ENCODE results near the gene CNPY4.

CNPY4 gene, protein sequence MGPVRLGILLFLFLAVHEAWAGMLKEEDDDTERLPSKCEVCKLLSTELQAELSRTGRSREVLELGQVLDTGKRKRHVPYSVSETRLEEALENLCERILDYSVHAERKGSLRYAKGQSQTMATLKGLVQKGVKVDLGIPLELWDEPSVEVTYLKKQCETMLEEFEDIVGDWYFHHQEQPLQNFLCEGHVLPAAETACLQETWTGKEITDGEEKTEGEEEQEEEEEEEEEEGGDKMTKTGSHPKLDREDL

DNA sequence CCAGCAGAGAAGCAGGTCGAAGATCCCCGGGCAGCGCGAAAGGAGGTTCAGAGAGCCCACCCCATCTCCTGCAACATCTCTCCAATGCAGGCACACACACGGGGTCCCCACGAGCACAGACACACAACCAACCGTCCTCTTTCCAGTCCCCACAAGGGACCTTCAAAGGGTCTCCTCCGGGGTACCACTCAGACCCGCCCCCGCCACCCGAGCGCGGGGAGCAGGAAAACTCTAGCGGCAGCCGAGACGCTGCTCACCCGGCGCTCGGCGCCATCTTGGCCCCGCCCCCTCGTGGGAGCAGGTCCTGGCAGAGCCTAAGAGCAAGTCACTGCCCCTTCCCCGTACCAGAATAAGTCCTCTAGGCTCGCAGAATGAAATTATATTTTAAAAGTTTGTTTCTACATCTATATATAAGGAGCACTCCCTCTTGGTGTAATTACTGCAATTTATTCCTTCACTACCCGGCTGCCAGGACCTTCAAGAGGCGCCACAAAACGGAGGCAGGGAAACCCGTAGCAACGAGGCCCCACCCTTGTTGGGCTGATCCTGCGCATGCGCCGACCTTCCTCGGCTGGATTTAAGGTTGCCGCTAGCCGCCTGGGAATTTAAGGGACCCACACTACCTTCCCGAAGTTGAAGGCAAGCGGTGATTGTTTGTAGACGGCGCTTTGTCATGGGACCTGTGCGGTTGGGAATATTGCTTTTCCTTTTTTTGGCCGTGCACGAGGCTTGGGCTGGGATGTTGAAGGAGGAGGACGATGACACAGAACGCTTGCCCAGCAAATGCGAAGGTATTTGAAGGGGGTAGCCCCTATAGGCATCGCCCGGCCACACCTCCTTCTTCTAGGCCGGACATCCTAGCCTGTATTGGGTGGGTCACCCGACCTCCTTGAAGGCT lies at the start of gene CNPY4, which contains the start of gene TAF6:
Gene CNPY4, plus strand, starts transcription at position 563 of the 898 bp plus-strand sequence. Its CDS starts 111 bp downstream, at position 674.
Gene TAF6, minus strand, starts transcription at position 287 of the 898 bp plus-strand sequence. CDS start 5,149 bp downstream, outside the sequence.
- DNase-seq (ENCODE audit: low read depth, low spot score), result peak; percentile 83

DNA sequence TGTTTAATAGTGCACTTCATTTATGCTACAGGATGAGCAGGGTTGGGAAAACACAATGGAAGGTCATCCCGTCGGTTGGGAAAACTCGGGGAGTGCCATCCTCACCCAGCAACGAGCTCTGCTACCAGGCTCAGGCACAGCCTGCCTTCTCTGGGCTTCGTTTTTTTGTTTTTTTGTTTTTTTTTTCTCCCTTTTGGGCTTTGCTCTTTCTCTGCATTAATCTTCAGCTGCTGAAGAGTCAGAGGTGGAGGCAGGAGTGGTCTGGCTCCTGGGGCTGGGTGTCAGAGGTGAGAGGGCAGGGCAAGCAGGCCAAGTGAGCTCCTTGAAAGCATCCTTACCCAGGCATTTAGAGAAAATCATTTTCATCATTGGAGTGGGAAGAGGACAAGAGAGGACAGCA lies 49.4 kb upstream of the CNPY4 start:
- no peak for DNase-seq (ENCODE audit: low read depth, low spot score)

DNA sequence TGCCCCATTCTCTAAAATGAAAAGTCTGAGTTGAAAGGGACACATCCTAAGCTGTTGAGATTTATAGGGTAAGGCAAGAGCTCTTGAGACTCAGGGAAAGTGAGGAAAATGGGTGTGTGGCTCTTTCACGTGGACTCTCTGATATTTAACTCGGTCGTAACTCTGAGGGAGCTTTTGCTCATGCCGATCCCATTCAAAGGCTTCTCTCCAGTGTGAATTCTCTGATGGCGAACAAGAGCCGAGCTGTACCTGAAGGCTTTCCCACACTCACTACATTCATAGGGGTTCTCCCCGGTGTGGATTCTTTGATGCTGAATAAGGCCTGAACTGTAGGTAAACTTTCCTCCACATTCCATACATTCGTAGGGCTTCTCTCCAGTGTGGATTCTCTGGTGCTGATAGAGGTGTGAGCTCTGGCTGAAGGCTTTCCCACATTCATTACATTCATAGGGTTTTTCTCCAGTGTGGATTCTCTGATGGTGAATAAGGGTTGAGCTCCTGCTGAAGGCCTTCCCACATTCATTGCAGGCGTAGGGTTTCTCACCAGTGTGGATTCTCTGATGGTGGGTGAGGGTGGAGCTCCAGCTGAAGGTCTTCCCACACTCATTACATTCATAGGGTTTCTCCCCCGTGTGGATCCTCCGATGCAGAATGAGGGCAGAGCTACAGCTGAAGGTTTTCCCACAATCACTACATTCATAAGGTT lies 48.3 kb upstream of the CNPY4 start:
- DNase-seq (ENCODE audit: low read depth, low spot score), result no peak

DNA sequence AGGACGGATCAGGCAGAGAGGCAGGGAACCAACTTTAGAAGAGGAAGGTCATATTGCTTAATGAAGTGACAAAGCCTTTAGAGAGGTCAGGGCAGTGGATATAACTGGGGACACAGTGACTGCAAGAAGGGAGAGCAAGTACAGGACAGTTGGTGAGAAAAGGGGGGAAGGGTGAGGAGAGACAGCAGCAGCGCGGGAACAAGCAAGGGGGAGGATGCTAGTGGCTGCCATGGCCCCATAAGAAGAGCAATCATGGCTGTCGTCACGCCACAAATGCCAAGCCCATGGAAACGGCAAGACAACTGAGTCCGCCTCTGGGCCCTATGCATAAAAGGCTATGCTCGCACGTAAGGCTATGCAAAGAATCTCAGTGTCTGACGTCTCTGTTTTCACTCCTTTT lies 47.0 kb upstream of the CNPY4 start:
- DNase-seq (ENCODE audit: low read depth, low spot score), result no peak

DNA sequence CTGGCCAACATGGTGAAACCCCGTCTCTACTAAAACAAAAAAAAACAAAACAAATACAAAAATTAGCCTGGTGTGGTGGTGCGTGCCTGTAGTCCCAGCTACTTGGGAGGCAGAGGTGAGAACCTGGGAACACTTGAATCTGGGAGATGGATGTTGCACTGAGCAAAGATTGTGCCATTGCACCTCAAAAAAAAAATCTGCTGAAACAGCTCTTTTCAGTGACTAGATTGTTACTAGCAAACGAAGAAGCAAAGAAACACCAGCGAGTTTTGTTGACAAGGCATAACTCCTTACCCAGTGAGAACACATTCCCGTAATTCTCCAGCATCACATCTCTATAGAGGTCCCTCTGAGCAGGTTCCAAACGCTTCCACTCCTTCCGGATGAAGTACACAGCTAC lies 44.6 kb upstream of the CNPY4 start:
- DNase-seq (ENCODE audit: low read depth, low spot score), result no peak

DNA sequence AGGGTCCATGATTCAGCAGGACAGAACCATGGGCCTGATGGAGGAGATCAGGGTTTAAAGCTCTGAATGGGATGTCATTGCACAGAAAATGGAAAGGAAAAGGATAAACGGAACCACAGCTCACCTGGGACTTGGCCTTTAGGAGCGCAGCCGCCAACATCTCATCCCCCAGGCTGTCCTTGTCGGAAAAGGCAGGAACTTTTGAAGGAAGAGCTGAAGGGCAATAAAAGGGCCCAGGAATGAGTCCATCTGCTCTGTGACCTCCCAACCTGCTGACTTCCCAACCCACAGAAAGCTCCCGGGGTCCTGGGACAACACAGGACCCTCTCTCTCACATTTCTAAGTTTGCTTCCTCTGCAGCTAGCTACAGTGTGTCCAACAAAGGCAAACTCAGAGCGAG lies 44.0 kb upstream of the CNPY4 start:
- DNase-seq (ENCODE audit: low read depth, low spot score), result no peak

DNA sequence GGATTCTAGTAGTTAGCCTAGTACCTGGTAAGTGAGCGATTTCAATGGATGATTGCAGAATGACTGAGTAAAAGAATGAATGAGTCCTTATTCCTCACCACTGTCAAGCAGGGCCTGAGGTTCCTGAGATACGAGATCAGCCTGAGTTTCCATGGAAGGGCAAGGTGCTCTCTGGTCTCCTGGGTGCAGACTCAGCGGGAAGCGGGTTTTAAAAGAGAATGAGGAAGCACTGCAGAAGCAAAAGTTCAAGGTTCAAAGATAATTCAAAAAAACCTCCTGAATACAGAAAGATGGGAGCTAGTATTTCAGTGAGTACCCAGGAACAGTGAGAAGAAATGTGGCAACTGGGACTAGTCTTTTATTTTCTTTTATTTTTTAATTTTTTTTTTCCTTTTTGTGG lies 42.2 kb upstream of the CNPY4 start:
- no peak for DNase-seq (ENCODE audit: low read depth, low spot score)

DNA sequence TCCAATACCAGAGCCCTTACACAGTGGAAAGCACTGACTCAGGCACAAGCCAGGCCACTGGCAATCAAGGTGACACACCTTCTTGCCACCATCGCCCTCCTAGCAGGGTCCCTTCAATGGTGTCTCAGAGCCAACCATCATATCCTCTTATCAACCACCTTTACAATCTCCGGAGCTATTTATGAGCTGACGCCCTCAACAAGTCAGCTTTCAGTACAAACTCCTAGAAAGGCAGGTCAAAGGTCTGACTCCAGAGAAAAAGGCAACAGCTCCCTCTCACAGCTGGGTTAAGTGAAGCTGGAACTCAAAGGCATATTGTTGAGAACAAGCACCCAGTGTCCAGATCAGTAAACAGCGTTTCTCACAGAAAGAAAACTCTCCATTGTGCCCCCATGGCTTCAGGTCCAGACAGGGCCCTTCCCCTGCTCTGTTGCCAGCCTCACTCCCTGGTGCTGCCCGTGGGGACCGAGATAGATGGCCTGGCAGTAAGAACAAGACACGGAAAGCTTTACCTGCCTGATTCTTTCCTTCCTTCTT lies 40.3 kb upstream of the CNPY4 start:
- DNase-seq (ENCODE audit: low read depth, low spot score), result no peak

DNA sequence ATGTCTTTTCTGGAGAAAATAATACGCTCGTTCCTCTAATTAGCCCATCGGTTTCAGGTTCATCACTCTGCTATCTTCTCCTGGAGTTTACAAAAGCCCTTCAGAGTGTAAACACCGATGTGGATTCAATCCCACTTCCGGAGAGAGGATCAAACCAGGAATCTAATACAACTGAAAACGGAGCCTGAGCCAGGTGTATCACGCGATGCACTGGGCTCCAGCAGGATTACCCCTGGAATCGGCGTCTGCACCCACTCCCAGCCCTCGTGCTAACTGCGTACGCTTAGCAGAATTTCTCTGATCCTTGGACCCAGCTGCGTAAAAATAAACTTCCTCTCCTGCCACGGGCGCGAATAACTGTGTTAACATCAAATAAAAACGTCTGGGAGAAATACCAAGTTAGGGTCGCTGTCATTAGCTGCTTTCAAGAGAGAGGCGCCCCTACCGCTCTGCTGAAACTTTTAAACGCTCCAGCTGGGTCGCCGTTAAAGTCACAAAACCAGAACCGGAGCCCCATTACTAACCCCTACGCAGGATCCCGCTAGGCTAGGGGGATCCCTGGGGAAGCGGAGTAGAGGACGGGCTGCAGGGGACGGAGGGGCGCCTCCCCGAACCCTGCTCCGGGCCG lies 38.4 kb upstream of the CNPY4 start:
- DNase-seq (ENCODE audit: low read depth, low spot score), result no peak

DNA sequence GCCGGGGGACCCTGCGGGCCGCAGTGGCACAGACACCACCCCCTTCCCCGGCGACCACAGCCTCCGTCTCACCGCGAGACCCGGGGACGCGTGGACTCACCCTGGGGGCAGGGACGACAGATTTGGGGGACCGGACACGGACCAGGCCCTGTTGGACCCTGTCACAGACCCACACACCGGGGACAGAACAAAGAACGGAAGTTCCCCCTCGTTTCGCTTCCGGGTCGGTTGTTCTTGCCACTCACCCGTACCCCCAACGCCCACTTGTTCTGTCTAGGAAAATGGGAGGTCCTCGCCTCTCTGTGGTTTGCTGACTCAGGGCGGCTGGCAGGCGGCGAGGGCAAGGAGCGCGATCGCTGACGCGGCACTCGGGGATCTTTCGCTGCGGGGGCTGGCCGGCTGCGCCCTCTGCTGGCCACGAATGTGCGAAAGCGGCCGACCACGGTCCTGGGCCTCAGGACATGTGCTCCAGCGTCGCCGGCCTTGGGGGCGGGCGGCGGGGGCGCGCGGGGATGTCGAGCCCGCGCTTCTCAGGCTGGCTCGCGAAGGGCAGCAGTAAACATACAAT lies 37.8 kb upstream of the CNPY4 start, which contains the start of gene ZNF3:
Gene ZNF3, minus strand, starts transcription at position 189 of the 568 bp plus-strand sequence. CDS start 4,366 bp downstream, outside the sequence.
- peak; percentile 96 for DNase-seq (ENCODE audit: low read depth, low spot score)

DNA sequence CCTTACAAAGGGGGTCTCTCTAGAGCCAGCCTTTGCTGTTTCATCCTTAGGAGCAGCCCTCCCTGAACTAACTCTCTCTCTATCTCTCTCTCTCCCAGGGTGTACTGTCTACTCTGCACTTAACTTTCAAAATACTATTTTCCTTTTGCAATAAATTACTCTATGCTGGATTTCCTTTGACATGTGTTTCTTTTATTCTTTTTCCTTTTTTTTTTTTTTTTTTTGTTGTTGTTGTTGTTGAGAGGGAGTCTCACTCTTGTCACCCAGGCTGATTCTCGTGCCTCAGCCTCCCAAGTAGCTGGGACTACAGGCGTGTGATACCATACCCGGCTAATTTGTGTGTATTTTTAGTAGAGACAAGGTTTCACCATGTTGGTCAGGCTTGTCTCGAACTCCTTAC lies 36.5 kb upstream of the CNPY4 start:
- no peak for DNase-seq (ENCODE audit: low read depth, low spot score)

DNA sequence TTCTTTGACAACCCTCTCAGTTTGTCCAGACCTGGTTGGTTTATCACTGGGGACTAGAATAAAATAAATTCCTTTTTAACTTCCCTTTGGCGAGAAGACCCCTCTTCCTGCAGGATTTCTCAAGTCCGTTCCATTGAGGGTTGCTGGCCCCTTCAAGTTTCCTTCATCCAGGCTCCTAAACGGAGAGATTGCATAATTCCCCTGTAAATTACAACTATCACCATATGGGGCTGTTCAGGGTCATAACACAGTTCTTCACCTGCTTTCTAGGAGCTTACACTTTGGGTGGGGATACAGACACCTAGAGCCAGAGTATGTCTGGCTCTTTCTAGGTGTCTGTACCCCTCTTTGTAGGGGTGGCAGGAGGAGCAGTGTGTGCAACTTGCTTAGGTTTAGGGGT lies 33.9 kb upstream of the CNPY4 start:
- DNase-seq (ENCODE audit: low read depth, low spot score), result no peak

DNA sequence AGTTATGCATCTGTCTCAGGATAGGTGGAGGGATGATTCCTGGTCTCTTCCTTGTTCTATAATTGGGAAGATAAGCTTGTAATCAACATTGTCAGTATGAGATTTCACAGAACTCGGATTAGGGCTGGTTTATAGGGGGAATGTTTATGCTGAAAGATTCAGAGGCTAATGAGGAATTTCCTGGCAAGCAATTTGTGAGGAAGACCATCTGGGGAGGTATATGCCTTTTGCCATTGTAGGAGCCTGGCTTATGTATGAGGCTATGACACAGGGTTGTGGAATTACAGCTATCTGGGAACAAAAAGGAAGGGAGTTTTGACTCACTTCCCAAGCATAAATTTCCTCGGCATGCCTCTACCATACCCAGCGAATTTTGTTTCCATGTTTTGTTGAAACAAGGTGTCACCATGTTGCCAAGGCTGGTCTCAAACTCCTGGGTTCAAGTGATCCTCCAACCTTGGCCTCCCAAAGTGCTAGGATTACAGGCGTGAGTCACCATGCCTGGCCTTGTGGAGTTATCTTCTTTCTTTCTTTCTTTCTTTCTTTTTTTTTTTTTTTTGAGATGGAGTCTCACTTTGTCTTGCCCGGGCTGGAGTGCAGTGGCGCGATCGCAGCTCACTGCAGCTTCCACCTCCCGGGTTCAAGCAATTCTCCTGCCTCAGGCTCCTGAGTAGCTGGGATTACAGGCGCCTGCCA lies 32.2 kb upstream of the CNPY4 start:
- DNase-seq (ENCODE audit: low read depth, low spot score), result no peak

DNA sequence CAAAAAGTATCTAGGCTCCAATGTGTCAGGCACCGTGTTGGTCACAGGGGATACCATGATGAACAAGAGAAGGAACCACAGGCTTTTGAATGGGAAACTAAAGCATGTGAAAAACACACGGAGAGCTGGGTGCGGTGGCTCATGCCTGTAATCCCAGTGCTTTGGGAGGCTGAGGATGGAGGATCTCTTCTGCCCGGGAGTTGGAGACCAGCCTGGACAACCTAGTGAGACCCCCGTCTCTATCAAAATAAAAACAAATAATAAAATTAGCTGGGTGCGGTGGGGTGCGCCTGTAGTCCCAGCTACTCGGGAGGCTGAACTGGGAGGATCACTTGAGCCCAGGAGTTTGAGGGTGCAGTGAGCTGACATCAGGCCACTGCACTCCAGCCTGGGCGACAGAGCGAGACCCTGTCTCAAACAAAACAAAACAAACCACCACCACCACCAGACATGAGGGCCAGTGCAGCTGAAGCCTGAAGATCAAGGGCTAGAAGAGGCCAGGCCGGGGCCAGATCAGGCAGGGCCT lies 31.3 kb upstream of the CNPY4 start:
- DNase-seq (ENCODE audit: low read depth, low spot score), result no peak

DNA sequence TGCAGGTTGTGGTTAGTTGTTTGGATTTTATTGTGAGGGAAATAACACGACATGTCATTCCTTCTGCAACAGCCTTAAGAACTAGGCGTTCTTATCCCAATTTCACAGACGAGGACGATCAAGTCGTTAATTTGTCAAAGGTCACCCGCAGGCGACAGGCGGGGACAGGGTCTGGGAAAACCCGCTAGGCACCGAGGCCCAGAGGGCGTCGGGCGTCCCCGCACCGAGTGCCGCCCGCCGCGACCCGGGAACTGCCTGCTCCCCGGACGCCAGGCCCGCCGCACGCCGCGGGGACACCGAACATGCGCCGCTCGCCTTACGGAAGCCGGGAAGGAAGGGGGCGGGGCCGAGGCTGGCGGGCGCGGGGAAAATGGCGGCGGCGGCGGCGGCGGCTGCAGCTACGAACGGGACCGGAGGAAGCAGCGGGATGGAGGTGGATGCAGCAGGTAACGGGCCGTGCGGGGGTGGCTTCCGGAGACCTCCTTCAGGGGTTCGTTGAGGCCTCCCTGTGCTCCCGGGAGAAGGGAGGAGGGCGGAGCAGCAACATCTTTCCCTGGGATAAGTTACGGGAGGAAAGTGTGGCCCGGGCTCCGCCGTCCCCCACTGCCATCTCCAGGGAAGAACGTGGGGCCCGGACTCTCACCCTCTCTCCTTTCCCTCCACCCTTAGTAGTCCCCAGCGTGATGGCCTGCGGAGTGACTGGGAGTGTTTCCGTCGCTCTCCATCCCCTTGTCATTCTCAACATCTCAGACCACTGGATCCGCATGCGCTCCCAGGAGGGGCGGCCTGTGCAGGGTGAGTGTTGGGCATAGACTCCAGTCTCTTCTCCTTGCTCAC lies 30.6 kb upstream of the CNPY4 start, which contains the start of gene COPS6:
Gene COPS6, plus strand, starts transcription at position 349 of the 837 bp plus-strand sequence. Its CDS starts 22 bp downstream, at position 371.
- DNase-seq (ENCODE audit: low read depth, low spot score), result peak; percentile 76

DNA sequence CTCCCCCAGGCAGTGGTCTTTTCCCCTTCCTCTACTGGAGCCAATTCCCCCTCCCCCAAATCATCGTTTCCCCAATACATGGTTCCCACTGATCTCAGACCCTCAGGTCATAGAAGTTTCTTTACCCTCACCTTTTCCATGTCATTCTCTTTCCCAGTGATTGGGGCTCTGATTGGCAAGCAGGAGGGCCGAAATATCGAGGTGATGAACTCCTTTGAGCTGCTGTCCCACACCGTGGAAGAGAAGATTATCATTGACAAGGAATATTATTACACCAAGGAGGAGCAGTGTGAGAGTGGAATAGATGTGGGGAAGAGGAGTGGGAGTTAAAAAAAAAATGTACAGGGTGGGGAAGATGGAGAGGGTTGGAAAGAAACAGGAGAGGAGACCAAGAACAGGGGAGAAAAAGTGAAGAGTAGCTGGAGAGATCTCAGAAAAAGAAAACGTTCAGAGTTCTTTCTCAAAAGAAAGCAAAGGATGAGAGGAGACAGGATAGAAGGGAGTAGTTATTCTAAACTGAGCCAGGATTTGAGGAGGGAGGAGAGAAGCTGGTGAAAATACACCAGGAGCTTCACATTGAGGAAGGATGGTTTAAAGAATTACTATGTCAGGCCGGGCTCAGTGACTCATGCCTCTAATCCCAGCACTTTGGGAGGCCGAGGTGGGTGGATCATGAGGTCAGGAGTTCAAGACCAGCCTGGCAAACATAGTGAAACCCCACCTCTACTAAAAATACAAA lies 29.8 kb upstream of the CNPY4 start:
- no peak for DNase-seq (ENCODE audit: low read depth, low spot score)

DNA sequence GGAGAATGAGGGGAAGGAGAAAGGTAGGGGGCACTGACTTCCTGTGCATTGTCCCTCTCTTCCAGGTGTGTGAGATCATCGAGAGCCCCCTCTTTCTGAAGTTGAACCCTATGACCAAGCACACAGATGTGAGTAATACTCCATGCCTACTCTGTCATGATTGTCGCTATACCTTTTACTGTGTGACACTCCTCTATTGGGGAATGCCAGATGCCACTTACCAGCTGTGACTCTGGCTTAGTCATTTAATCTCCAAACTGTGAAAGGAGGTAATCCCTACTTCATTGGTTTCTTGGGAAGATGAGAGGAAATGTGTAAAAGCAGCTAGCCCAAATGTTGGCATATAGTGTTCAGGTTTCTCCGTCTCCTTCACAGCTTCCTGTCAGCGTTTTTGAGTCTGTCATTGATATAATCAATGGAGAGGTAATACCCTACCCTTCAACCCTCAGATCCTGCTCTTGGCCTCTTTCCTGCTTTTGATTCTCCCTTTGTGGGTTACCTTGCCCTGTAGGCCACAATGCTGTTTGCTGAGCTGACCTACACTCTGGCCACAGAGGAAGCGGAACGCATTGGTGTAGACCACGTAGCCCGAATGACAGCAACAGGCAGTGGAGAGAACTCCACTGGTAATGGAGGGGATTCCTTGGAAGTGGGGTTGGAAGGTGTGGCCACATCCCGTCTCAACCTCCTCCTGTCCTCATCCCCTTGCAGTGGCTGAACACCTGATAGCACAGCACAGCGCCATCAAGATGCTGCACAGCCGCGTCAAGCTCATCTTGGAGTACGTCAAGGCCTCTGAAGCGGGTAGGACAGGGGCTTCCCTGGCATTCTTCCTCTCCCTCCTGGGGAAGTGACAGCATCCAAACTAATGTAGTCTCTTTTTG lies 28.7 kb upstream of the CNPY4 start:
- DNase-seq (ENCODE audit: low read depth, low spot score), result no peak

Data from activated naive CD8-positive, alpha-beta T cell treated with anti-CD3 and anti-CD28 coated beads, Interleukin-2, amount 50 U/mL, for 16 hours (primary cell).